Caco-2 (cell line): ENCODE results near the gene FARS2. TPM values are rescaled to one million over a fixed set of nuclear protein-coding genes. Genes with fewer than 3 reads are reported as not detected.
"Not testable (repeated sequence)": the region's sequence is repeated elsewhere in the genome, so short reads cannot be mapped to it uniquely, and the experiment has no call there.

Experiments
- BruUV-seq: library from RNA; stranded (reverse); fragments of 400-500 nt; replicated peaks from 2 replicates; lab custom pipeline; 2021; lab: Mats Ljungman, UMichigan
- CTCF ChIA-PET: fragments of 300-600 bp; sonication (Branson Sonifier 250); formaldehyde crosslinking; loops from one replicate; lab custom pipeline; 2022; ENCODE audit warnings: antibody characterized with exemption; lab: Charles Lee
- POLR2A ChIA-PET: fragments of 300-600 bp; sonication (Branson Sonifier 250); formaldehyde crosslinking; loops from one replicate; lab custom pipeline; 2022; ENCODE audit warnings: antibody characterized with exemption; lab: Charles Lee
- DNase-seq, 2 experiments: peaks; one replicate each; pipeline versions ENCODE4 v3.0.0 to v3.0.0-alpha.2; 2020 to 2022
- H3K27me3 ChIP-seq: replicated peaks from 2 replicates; pipeline ENCODE4 v1.6.0; 2011; ENCODE audit warnings: low read length; ENCODE audit not compliant: control insufficient read depth, insufficient read depth
- H3K36me3 ChIP-seq: 2 replicates; pipeline ENCODE4 v1.5.1; 2011; ENCODE audit warnings: low read length; ENCODE audit not compliant: control insufficient read depth, insufficient read depth
- H3K4me1 ChIP-seq: fragments of 250-450 bp; sonication (Bioruptor Pico); 2 replicates; pipeline ENCODE4 v1.5.1; 2020; ENCODE audit warnings: mild to moderate bottlenecking
- H3K4me3 ChIP-seq: 2 replicates; pipeline ENCODE4 v1.5.1; 2011; ENCODE audit warnings: low read depth, mild to moderate bottlenecking, control low read depth, low read length
- H3K9me3 ChIP-seq: fragments of 250-450 bp; sonication (Bioruptor Pico); 2 replicates; pipeline ENCODE4 v1.5.1; 2020; ENCODE audit warnings: mild to moderate bottlenecking, moderate library complexity
- H3K27ac Mint-ChIP-seq: one replicate; pipeline ENCODE4 v1.8.0; 2022; ENCODE audit warnings: mixed read lengths; ENCODE audit not compliant: unreplicated experiment
- H3K27me3 Mint-ChIP-seq: one replicate; pipeline ENCODE4 v1.8.0; 2022; ENCODE audit warnings: mixed read lengths; ENCODE audit not compliant: insufficient read depth, unreplicated experiment
- H3K36me3 Mint-ChIP-seq: one replicate; pipeline ENCODE4 v1.8.0; 2022; ENCODE audit warnings: mild to moderate bottlenecking, mixed read lengths; ENCODE audit not compliant: insufficient read depth, unreplicated experiment
- H3K4me1 Mint-ChIP-seq: one replicate; pipeline ENCODE4 v1.8.0; 2022; ENCODE audit warnings: low read depth, mixed read lengths; ENCODE audit not compliant: unreplicated experiment
- H3K4me3 Mint-ChIP-seq: one replicate; pipeline ENCODE4 v1.8.0; 2022; ENCODE audit warnings: mild to moderate bottlenecking, moderate library complexity, mixed read lengths; ENCODE audit not compliant: unreplicated experiment
- H3K9me3 Mint-ChIP-seq: one replicate; pipeline ENCODE4 v1.8.0; 2022; ENCODE audit warnings: mixed read lengths; ENCODE audit not compliant: unreplicated experiment
- intact Hi-C: fragments of 100-400 bp; cut with micrococcal nuclease; formaldehyde crosslinking; loops from one replicate; pipeline ENCODE4 v1.10.0; 2022; ENCODE audit not compliant: unreplicated experiment
- total RNA-seq: library from RNA; stranded (reverse); gene quantifications from 2 replicates; pipeline ENCODE4 v1.2.3, GENCODE V29; 2022
- TF ChIP-seq, protein P1 (sequence below), 2 experiments: fragments of 200-600 bp in 1 of 2; IDR thresholded peaks; 1 replicate in 1 of 2; 2 replicates in 1 of 2; pipeline versions ENCODE4 v1.5.1 to v1.8.0; 2011 to 2022; ENCODE audit warnings: antibody characterized with exemption in 1 of 2, control low read depth in 1 of 2, inconsistent platforms in 1 of 2, low read depth in 1 of 2, low read length in 1 of 2, mild to moderate bottlenecking in 1 of 2, moderate library complexity in 1 of 2; ENCODE audit not compliant: insufficient read depth in 1 of 2, severe bottlenecking in 1 of 2, unreplicated experiment in 1 of 2

The FARS2 gene
- total RNA-seq, 1 experiment from 2014 or later, result 15.4 TPM

DNA sequence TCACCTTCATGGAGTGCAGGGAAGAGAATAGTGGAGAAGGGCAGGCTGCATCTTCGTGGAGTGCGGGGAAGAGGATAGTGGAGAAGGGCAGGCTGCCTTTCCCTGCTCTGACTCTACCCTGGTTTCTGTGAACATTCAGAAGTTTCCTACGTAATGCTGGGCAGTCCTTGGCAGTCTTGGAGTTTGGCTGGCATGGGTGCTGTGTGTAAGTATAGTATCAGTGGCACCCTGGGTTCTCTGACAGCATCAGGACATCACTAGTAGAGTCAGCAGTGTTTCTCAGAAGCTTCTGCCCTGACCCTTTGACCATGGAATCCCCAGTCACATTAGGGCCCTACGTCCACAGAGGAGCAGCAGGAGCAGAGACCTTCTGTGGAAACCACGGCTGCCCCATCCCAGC lies 392.5 kb downstream of the FARS2 start:
- no TSS peak for BruUV-seq
- TF ChIP-seq, protein P1, sequence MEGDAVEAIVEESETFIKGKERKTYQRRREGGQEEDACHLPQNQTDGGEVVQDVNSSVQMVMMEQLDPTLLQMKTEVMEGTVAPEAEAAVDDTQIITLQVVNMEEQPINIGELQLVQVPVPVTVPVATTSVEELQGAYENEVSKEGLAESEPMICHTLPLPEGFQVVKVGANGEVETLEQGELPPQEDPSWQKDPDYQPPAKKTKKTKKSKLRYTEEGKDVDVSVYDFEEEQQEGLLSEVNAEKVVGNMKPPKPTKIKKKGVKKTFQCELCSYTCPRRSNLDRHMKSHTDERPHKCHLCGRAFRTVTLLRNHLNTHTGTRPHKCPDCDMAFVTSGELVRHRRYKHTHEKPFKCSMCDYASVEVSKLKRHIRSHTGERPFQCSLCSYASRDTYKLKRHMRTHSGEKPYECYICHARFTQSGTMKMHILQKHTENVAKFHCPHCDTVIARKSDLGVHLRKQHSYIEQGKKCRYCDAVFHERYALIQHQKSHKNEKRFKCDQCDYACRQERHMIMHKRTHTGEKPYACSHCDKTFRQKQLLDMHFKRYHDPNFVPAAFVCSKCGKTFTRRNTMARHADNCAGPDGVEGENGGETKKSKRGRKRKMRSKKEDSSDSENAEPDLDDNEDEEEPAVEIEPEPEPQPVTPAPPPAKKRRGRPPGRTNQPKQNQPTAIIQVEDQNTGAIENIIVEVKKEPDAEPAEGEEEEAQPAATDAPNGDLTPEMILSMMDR (IDR thresholded peaks at IDR 0.05; ENCODE audit: insufficient read depth in 1 of 2, low read depth in 1 of 2, low read length in 1 of 2, severe bottlenecking in 1 of 2, unreplicated experiment in 1 of 2), result no peak
- H3K27me3 ChIP-seq, result no peaks in the 10 kb centered on the region
- no peaks in the 10 kb centered on the region for H3K4me1 ChIP-seq
- no peaks in the 10 kb centered on the region for H3K36me3 Mint-ChIP-seq
- no peak overlapping the region for H3K27ac Mint-ChIP-seq
- ChIA-PET POLR2A (no interaction called here), CTCF (no interaction called here)
- no peaks in the 10 kb centered on the region for H3K9me3 ChIP-seq
- no peak overlapping the region for H3K4me3 Mint-ChIP-seq
- H3K4me1 Mint-ChIP-seq, result no peaks in the 10 kb centered on the region
- H3K36me3 ChIP-seq, result no peaks in the 10 kb centered on the region; the same call in 1 of the 2 replicates
- no peaks in the 10 kb centered on the region for H3K27me3 Mint-ChIP-seq
- no peaks in the 10 kb centered on the region for H3K9me3 Mint-ChIP-seq
- no peak for DNase-seq
- no peak overlapping the region for H3K4me3 ChIP-seq
- intact Hi-C loops, result no loop called here

DNA sequence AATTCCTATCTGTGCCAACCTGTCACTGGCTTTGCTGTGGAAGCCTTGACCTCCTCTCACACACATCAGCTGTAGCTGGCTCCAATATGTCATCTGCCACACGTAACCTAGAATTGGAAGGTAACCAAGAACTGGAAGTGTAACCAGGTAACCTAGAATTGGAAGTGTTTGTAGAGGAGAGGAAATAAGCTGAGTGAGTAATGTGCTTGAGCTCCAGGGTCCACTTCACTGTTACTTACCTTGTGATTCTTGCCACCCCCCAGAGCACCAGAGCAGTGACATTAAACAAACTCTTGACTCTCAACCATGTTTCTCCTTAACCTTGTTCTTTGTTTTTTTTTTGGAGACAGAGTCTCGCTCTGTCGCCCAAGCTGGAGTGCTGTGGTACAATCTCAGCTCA lies 394.9 kb downstream of the FARS2 start:
- no peaks in the 10 kb centered on the region for H3K9me3 Mint-ChIP-seq
- BruUV-seq, result no TSS peak
- H3K36me3 ChIP-seq, result no peaks in the 10 kb centered on the region; the same call in 1 of the 2 replicates
- no peak overlapping the region for H3K4me3 Mint-ChIP-seq
- TF ChIP-seq, protein P1 (IDR thresholded peaks at IDR 0.05; ENCODE audit: insufficient read depth in 1 of 2, low read depth in 1 of 2, low read length in 1 of 2, severe bottlenecking in 1 of 2, unreplicated experiment in 1 of 2), result no peak
- CTCF ChIA-PET, result no interaction called here
- H3K4me1 Mint-ChIP-seq, result no peaks in the 10 kb centered on the region
- no peak for DNase-seq
- intact Hi-C loops, result no loop called here
- no peaks in the 10 kb centered on the region for H3K27me3 ChIP-seq
- POLR2A ChIA-PET, result no interaction called here
- H3K4me3 ChIP-seq, result no peak overlapping the region
- no peaks in the 10 kb centered on the region for H3K4me1 ChIP-seq
- no peak overlapping the region for H3K27ac Mint-ChIP-seq
- no peaks in the 10 kb centered on the region for H3K9me3 ChIP-seq
- H3K27me3 Mint-ChIP-seq, result no peaks in the 10 kb centered on the region
- no peaks in the 10 kb centered on the region for H3K36me3 Mint-ChIP-seq

DNA sequence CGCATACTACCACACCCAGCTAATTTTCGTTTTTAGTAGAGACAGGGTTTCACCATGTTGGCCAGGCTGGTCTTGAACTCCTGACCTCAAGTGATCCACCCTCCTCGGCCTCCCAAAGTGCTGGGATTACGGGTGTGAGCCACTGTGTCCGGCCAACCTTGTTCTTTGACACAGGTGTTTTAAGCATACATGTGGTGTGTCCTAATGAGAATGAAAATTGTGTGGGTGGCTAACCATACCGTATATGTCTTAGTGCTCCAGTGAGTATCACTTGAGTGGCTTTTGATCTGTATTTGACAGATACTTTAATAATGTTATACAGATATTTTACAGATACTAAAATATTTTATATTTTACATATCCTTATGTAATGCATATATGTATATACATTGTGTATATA lies 395.4 kb downstream of the FARS2 start:
- DNase-seq, H3K27me3 ChIP-seq, H3K27me3 Mint-ChIP-seq, H3K36me3 ChIP-seq, intact Hi-C loops, H3K4me1 Mint-ChIP-seq, H3K36me3 Mint-ChIP-seq, H3K4me3 ChIP-seq, BruUV-seq, CTCF ChIA-PET, POLR2A ChIA-PET, H3K9me3 ChIP-seq, H3K27ac Mint-ChIP-seq, H3K9me3 Mint-ChIP-seq, H3K4me1 ChIP-seq, H3K4me3 Mint-ChIP-seq: not testable (repeated sequence)
